ENCODE measurements around the gene CBLN3.

GRCh38 chr14:24465368-24465767 lies 35.9 kb upstream of the CBLN3 start:
- TF ChIP-seq, protein P1, sequence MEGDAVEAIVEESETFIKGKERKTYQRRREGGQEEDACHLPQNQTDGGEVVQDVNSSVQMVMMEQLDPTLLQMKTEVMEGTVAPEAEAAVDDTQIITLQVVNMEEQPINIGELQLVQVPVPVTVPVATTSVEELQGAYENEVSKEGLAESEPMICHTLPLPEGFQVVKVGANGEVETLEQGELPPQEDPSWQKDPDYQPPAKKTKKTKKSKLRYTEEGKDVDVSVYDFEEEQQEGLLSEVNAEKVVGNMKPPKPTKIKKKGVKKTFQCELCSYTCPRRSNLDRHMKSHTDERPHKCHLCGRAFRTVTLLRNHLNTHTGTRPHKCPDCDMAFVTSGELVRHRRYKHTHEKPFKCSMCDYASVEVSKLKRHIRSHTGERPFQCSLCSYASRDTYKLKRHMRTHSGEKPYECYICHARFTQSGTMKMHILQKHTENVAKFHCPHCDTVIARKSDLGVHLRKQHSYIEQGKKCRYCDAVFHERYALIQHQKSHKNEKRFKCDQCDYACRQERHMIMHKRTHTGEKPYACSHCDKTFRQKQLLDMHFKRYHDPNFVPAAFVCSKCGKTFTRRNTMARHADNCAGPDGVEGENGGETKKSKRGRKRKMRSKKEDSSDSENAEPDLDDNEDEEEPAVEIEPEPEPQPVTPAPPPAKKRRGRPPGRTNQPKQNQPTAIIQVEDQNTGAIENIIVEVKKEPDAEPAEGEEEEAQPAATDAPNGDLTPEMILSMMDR (conservative IDR thresholded peaks at IDR 0.05; ENCODE audit: low read depth, low read length) = no peak
- no peak for TF ChIP-seq FOS (IDR thresholded peaks at IDR 0.05; ENCODE audit: low read depth, low read length)
- TF ChIP-seq POLR2A (IDR thresholded peaks at IDR 0.05; ENCODE audit: low read depth, low read length) = no peak
- TF ChIP-seq RFX5 (IDR thresholded peaks at IDR 0.05; ENCODE audit: low read depth, low read length) = no peak
- TF ChIP-seq, protein P2, sequence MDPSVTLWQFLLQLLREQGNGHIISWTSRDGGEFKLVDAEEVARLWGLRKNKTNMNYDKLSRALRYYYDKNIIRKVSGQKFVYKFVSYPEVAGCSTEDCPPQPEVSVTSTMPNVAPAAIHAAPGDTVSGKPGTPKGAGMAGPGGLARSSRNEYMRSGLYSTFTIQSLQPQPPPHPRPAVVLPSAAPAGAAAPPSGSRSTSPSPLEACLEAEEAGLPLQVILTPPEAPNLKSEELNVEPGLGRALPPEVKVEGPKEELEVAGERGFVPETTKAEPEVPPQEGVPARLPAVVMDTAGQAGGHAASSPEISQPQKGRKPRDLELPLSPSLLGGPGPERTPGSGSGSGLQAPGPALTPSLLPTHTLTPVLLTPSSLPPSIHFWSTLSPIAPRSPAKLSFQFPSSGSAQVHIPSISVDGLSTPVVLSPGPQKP (IDR thresholded peaks at IDR 0.05; ENCODE audit: borderline replicate concordance, low read depth, low read length) = no peak
- TF ChIP-seq, protein P3, sequence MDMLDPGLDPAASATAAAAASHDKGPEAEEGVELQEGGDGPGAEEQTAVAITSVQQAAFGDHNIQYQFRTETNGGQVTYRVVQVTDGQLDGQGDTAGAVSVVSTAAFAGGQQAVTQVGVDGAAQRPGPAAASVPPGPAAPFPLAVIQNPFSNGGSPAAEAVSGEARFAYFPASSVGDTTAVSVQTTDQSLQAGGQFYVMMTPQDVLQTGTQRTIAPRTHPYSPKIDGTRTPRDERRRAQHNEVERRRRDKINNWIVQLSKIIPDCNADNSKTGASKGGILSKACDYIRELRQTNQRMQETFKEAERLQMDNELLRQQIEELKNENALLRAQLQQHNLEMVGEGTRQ (IDR thresholded peaks at IDR 0.05; ENCODE audit: low read depth, low read length) = no peak
- no peak for TF ChIP-seq RCOR1 (IDR thresholded peaks at IDR 0.05; ENCODE audit: insufficient replicate concordance, low read length)

All from IMR-90 (cell line).